Activated B cell treated with CpG ODN at 0.5 μM for 24 hours (primary cell): ENCODE data around the gene MED29. TPM values are rescaled to one million over a fixed set of nuclear protein-coding genes. Genes with fewer than 3 reads are reported as not detected.

Experiments
- ATAC-seq: fragments of 200-7000 bp; cut with Tn5 transposase; one replicate; pipeline ENCODE4 v1.10.0; 2021; ENCODE audit warnings: low read depth, mild to moderate bottlenecking, moderate library complexity
- CTCF ChIA-PET: fragments of 350-600 bp; sonication (Branson Sonifier 250); formaldehyde crosslinking; loops from one replicate; lab custom pipeline; 2021; ENCODE audit warnings: antibody characterized with exemption; lab: Charles Lee
- POLR2A ChIA-PET: fragments of 350-600 bp; sonication (Branson Sonifier 250); formaldehyde crosslinking; loops from one replicate; lab custom pipeline; 2021; ENCODE audit warnings: antibody characterized with exemption; lab: Charles Lee
- DNase-seq: peaks from one replicate; pipeline ENCODE4 v3.0.0; 2022
- H3K27ac Mint-ChIP-seq: one replicate; pipeline ENCODE4 v1.8.0; 2020; ENCODE audit warnings: mixed read lengths
- H3K27me3 Mint-ChIP-seq: one replicate; pipeline ENCODE4 v1.8.0; 2021; ENCODE audit warnings: mixed read lengths
- H3K36me3 Mint-ChIP-seq: one replicate; pipeline ENCODE4 v1.8.0; 2021; ENCODE audit warnings: low read depth, mixed read lengths
- H3K4me1 Mint-ChIP-seq: one replicate; pipeline ENCODE4 v1.8.0; 2021; ENCODE audit warnings: mixed read lengths
- H3K4me3 Mint-ChIP-seq: one replicate; pipeline ENCODE4 v1.8.0; 2020; ENCODE audit warnings: mild to moderate bottlenecking, mixed read lengths
- H3K9me3 Mint-ChIP-seq: one replicate; pipeline ENCODE4 v1.8.0; 2020; ENCODE audit warnings: mixed read lengths
- CTCF ChIP-seq: fragments of 200-600 bp; IDR thresholded peaks from one replicate; pipeline ENCODE4 v1.8.0; 2022; ENCODE audit warnings: antibody characterized with exemption, mild to moderate bottlenecking
- intact Hi-C: fragments of 100-400 bp; cut with micrococcal nuclease; formaldehyde crosslinking; loops from one replicate; pipeline ENCODE4 v1.15.1; 2024
- total RNA-seq: library from RNA; stranded (reverse); gene quantifications from 2 replicates; pipeline ENCODE4 v1.2.3, GENCODE V29; 2022

MED29 gene
- total RNA-seq, 1 donor from 2014 or later = 39.0 TPM

- Mint-ChIP-seq H3K9me3 (no peaks in the 10 kb centered on the region), H3K4me1 (peaks cover 5% of the 10 kb centered on the region), H3K4me3 (no peak overlapping the region), H3K27ac (no peak overlapping the region), H3K27me3 (no peaks in the 10 kb centered on the region), H3K36me3 (peaks cover 91% of the 10 kb centered on the region)
- TF ChIP-seq CTCF = no peak
- no peak for DNase-seq
- intact Hi-C loops = no loop called here
- CTCF ChIA-PET = no interaction called here
- POLR2A ChIA-PET = interaction anchor here (1.7 kb wide), 1 partner anchor 8 kb away, joined by 5 read pairs; the partner anchor contains the start of genes MED29 and PAF1
- no peak for ATAC-seq
Measured at GRCh38 chr19:39382991-39383828, 8.0 kb upstream of the MED29 start.

DNA sequence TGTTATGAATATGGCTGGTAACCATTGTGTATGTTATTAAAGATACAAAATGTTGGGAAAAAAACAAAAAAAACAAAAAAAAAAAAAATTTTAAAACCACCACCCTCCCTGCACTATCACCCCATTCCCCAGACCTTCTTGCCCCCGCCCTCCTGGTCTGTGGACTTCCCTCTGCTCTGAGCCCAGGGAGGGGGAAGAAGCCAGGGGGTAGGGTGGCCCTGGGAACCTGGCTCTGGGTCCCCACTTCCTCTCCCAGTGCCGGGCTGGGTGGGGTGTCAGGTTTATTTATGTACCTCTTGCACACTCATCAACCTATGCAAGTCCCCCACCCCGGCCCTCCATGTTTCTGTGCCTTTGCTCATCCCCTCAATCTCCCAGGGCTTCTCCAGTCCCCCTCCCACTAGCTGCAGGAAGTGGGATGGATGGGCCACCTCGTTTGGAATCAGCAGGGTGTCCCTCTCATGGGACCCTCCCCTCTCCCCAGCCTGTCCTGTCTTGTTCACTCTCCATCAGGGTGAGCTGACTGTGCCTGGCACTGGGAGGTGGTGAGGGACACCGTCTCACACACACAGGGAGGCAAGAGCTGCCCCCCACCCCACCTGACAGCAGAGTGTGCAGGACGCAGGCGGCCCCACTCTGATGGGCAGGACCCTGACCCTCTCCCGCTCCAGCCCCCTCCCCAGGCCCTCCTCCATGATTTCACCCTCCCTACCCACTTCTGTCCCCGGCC, 6.2 kb upstream of the MED29 start:
- ATAC-seq (no peak), DNase-seq (no peak)
- Mint-ChIP-seq H3K27ac (no peak overlapping the region), H3K27me3 (no peaks in the 10 kb centered on the region), H3K4me1 (peaks cover 13% of the 10 kb centered on the region), H3K9me3 (no peaks in the 10 kb centered on the region), H3K36me3 (peaks cover 88% of the 10 kb centered on the region), H3K4me3 (no peak overlapping the region)
- no peak for TF ChIP-seq CTCF
- ChIA-PET CTCF (no interaction called here), POLR2A (interaction anchor here (0.7 to 0.8 kb wide), 2 partner anchors 37 to 84 kb away, joined by 3 to 4 read pairs; no protein-coding TSS in a partner anchor)
- intact Hi-C loops = no loop called here

DNA sequence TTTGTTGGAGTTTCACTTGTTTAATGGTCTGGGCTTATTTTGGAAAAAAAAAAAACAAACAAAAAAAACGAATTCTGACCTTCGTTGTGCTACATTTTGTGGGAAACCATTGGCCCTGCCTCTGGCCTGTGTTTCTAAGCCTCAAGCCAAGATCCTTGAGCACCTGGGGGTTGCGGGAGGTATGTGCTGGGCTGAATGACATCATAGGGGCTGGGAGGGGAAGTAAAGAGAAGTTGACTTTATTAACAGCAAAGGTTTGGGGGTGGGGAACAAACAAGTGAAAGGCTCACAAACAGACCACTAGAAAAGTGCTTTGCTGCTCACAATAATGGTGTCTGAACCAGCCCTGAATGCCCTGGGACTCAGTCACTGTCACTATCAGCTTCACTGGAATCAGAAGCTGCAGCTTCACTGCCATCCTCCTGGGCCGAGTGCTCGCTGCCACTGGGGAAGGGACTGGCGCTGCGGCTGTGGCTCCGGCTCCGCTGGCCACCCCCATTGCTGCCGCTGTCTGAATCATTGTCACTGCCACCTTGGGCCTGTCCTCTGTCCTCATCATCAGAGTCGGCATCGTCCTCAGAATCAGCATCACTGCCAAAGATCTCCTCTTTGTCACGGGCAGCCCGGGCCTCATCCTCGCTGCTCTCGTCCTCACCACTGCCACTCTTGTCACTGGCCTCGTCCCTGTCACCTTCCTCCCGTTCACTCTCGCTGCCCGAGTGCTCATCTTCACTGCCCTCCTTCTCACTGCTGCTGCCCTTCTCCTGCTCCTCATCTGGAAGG, 5.4 kb upstream of the MED29 start:
- DNase-seq (no peak), ATAC-seq (no peak)
- intact Hi-C loops = no loop called here
- Mint-ChIP-seq H3K36me3 (peaks cover 91% of the 10 kb centered on the region), H3K27ac (no peak overlapping the region), H3K4me3 (no peak overlapping the region), H3K9me3 (no peaks in the 10 kb centered on the region), H3K4me1 (peaks cover 21% of the 10 kb centered on the region), H3K27me3 (no peaks in the 10 kb centered on the region)
- CTCF ChIA-PET = no interaction called here
- no peak for TF ChIP-seq CTCF
- POLR2A ChIA-PET = interaction anchor here (0.8 kb wide), 1 partner anchor 37 kb away, joined by 4 read pairs; no protein-coding TSS in a partner anchor

DNA sequence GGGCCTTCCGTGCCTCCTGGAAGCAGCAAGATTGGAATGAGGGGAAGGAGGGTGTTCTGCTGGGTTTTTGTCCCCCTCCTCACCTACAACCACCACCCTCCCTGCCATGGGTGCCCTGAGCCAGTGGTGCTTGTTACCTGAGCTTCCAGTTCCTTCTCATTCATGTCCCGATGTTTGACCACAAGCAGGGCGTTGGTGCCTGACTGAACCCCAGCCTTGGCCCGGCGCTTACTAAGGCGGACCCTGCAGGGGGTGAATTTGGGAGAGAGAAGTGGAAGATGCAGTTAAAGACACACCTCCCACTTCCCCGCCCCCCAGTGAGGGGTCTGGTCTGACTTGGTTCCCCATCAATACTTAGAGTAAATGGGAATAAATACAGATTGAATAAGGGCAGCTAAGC, 4.6 kb upstream of the MED29 start:
- Mint-ChIP-seq H3K27ac (no peak overlapping the region), H3K27me3 (no peaks in the 10 kb centered on the region), H3K36me3 (peaks cover 91% of the 10 kb centered on the region), H3K9me3 (no peaks in the 10 kb centered on the region), H3K4me3 (no peak overlapping the region), H3K4me1 (peaks cover 28% of the 10 kb centered on the region)
- DNase-seq = no peak
- intact Hi-C loops = no loop called here
- ChIA-PET CTCF (no interaction called here), POLR2A (no interaction called here)
- TF ChIP-seq CTCF = no peak
- no peak for ATAC-seq
